Liver (tissue), 3 donors: ENCODE data around the gene SCGB1D2.

Experiments used
- FOXA1 ChIP-seq: IDR thresholded peaks from 2 replicates; pipeline ENCODE4 v1.6.1; 2016; ENCODE audit warnings: antibody characterized with exemption
- FOXA2 ChIP-seq: IDR thresholded peaks from 2 replicates; pipeline ENCODE4 v1.6.1; 2016; ENCODE audit warnings: antibody characterized with exemption
- GABPA ChIP-seq, 2 donors: IDR thresholded peaks in 1 of 2; conservative IDR thresholded peaks in 1 of 2; 2 replicates each; pipeline ENCODE4 v1.6.1; 2016; ENCODE audit warnings: antibody characterized with exemption in 2 of 2, mild to moderate bottlenecking in 1 of 2, moderate library complexity in 1 of 2
- JUND ChIP-seq, 2 donors: IDR thresholded peaks; 2 replicates each; pipeline ENCODE4 v1.6.1; 2016; ENCODE audit warnings: antibody characterized with exemption in 2 of 2
- TAF1 ChIP-seq: conservative IDR thresholded peaks from 2 replicates; pipeline ENCODE4 v1.6.1; 2016; ENCODE audit warnings: antibody characterized with exemption, mild to moderate bottlenecking
- YY1 ChIP-seq: IDR thresholded peaks from 2 replicates; pipeline ENCODE4 v1.6.1; 2016; ENCODE audit warnings: antibody characterized with exemption, mild to moderate bottlenecking
- TF ChIP-seq, protein P1 (sequence below): IDR thresholded peaks from 2 replicates; pipeline ENCODE4 v1.6.1; 2016; ENCODE audit warnings: antibody characterized with exemption
- TF ChIP-seq, protein P2 (sequence below): fragments of 150-350 bp; IDR thresholded peaks from 2 replicates; pipeline ENCODE4 v1.5.1; 2017; ENCODE audit warnings: improper control_type of control experiment, low read depth, low read length; ENCODE audit not compliant: missing input control
- TF ChIP-seq, protein P3 (sequence below): IDR thresholded peaks from 2 replicates; pipeline ENCODE4 v1.6.1; 2016; ENCODE audit warnings: antibody characterized with exemption, mild to moderate bottlenecking
- donor health status: healthy.
- donor health status: healthy.

DNA sequence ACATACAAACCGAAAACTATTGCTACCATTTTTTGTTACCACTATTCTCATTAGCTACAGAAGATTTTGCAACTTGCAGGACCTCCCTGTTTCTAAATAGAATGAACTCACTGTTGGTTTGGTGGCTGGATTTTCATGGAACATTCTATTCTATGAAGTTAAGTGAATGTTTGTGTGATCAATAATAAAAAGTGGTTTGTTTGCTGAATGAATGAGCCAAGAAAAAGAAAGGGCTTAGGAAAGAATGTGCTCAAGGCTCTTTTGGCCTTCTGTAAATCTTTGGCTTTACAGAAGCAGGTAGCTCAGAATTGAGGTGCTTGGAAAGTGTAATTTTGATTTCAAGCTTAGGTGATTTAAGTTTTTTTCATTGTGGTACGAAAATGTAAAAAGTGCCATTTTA is 5.9 kb upstream of the SCGB1D2 start:
- TF ChIP-seq FOXA2 (no peak), GABPA (IDR thresholded peaks at IDR 0.05 in 1 of 2, conservative IDR thresholded peaks at IDR 0.05 in 1 of 2) (no peak), JUND (IDR thresholded peaks at IDR 0.05) (no peak), TAF1 (no peak), YY1 (no peak), FOXA1 (no peak)
- TF ChIP-seq, protein P1, sequence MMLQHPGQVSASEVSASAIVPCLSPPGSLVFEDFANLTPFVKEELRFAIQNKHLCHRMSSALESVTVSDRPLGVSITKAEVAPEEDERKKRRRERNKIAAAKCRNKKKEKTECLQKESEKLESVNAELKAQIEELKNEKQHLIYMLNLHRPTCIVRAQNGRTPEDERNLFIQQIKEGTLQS = no peak
- TF ChIP-seq, protein P2, sequence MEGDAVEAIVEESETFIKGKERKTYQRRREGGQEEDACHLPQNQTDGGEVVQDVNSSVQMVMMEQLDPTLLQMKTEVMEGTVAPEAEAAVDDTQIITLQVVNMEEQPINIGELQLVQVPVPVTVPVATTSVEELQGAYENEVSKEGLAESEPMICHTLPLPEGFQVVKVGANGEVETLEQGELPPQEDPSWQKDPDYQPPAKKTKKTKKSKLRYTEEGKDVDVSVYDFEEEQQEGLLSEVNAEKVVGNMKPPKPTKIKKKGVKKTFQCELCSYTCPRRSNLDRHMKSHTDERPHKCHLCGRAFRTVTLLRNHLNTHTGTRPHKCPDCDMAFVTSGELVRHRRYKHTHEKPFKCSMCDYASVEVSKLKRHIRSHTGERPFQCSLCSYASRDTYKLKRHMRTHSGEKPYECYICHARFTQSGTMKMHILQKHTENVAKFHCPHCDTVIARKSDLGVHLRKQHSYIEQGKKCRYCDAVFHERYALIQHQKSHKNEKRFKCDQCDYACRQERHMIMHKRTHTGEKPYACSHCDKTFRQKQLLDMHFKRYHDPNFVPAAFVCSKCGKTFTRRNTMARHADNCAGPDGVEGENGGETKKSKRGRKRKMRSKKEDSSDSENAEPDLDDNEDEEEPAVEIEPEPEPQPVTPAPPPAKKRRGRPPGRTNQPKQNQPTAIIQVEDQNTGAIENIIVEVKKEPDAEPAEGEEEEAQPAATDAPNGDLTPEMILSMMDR = no peak
- TF ChIP-seq, protein P3, sequence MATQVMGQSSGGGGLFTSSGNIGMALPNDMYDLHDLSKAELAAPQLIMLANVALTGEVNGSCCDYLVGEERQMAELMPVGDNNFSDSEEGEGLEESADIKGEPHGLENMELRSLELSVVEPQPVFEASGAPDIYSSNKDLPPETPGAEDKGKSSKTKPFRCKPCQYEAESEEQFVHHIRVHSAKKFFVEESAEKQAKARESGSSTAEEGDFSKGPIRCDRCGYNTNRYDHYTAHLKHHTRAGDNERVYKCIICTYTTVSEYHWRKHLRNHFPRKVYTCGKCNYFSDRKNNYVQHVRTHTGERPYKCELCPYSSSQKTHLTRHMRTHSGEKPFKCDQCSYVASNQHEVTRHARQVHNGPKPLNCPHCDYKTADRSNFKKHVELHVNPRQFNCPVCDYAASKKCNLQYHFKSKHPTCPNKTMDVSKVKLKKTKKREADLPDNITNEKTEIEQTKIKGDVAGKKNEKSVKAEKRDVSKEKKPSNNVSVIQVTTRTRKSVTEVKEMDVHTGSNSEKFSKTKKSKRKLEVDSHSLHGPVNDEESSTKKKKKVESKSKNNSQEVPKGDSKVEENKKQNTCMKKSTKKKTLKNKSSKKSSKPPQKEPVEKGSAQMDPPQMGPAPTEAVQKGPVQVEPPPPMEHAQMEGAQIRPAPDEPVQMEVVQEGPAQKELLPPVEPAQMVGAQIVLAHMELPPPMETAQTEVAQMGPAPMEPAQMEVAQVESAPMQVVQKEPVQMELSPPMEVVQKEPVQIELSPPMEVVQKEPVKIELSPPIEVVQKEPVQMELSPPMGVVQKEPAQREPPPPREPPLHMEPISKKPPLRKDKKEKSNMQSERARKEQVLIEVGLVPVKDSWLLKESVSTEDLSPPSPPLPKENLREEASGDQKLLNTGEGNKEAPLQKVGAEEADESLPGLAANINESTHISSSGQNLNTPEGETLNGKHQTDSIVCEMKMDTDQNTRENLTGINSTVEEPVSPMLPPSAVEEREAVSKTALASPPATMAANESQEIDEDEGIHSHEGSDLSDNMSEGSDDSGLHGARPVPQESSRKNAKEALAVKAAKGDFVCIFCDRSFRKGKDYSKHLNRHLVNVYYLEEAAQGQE = no peak
